ENCODE results near the gene CBR3. TPM values are rescaled to one million over a fixed set of nuclear protein-coding genes. Genes with fewer than 3 reads are reported as not detected.

Gene CBR3
- total and polyA plus RNA-seq, 2 of the 4 experiments (the other 2 are of a cell fraction) = 13.4 to 15.4 TPM

DNA sequence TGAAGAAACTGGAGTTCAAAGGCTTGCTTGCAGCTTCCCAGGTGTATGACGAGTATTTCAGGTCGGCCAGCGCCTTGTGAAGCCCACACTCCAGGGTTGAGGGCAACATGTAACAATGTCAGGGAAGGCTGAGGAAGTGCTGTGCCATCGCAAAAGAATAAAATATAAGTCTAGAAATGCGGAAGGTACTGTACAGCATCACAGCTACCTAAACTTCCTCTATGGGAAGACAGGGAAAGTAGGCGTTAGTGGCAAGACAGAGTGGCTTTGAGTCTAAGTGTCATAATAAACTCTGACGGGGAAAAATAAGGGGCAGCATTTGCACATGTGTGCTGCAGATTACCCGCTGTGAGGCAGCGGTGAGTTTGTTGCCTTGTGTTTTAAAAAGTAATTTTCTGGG lies 50.6 kb downstream of the CBR3 start:
- H3K27me3 ChIP-seq (ENCODE audit: control insufficient read depth, insufficient read depth, low read length) = no peaks in the 10 kb centered on the region
- H3K79me1 ChIP-seq (ENCODE audit: low read depth in 1 of 2, low read length in 2 of 2) = peaks cover 6 to 27% of the 10 kb centered on the region in 2 experiments
- H4K5ac ChIP-seq (ENCODE audit: low read depth, low read length) = no peak overlapping the region
- no peaks in the 10 kb centered on the region; the same call in 1 of the 2 replicates for H3K36me3 ChIP-seq (ENCODE audit: control insufficient read depth, insufficient read depth, low read length)
- H3K27ac ChIP-seq (ENCODE audit: insufficient read depth, low read length) = no peak overlapping the region
- TF ChIP-seq BHLHE40 (IDR thresholded peaks at IDR 0.05; ENCODE audit: low read depth, low read length) (no peak), RFX5 (IDR thresholded peaks at IDR 0.05; ENCODE audit: low read depth, low read length) (no peak), MXI1 (IDR thresholded peaks at IDR 0.05; ENCODE audit: borderline replicate concordance, low read depth, low read length) (no peak), RAD21 (IDR thresholded peaks at IDR 0.05; ENCODE audit: low read length) (no peak), RCOR1 (IDR thresholded peaks at IDR 0.05; ENCODE audit: insufficient replicate concordance, low read length) (no peak), MAZ (IDR thresholded peaks at IDR 0.05; ENCODE audit: borderline replicate concordance, low read depth, low read length) (no peak), MAFK (IDR thresholded peaks at IDR 0.05; ENCODE audit: low read depth, low read length) (no peak), FOS (IDR thresholded peaks at IDR 0.05; ENCODE audit: low read depth, low read length) (no peak), POLR2A (IDR thresholded peaks at IDR 0.05; ENCODE audit: low read depth, low read length) (no peak), SMC3 (IDR thresholded peaks at IDR 0.05; ENCODE audit: low read depth, low read length) (no peak), CHD1 (IDR thresholded peaks at IDR 0.05; ENCODE audit: low read depth, low read length) (no peak)
- TF ChIP-seq, protein P1, sequence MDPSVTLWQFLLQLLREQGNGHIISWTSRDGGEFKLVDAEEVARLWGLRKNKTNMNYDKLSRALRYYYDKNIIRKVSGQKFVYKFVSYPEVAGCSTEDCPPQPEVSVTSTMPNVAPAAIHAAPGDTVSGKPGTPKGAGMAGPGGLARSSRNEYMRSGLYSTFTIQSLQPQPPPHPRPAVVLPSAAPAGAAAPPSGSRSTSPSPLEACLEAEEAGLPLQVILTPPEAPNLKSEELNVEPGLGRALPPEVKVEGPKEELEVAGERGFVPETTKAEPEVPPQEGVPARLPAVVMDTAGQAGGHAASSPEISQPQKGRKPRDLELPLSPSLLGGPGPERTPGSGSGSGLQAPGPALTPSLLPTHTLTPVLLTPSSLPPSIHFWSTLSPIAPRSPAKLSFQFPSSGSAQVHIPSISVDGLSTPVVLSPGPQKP (IDR thresholded peaks at IDR 0.05; ENCODE audit: borderline replicate concordance, low read depth, low read length) = no peak
- TF ChIP-seq, protein P2, sequence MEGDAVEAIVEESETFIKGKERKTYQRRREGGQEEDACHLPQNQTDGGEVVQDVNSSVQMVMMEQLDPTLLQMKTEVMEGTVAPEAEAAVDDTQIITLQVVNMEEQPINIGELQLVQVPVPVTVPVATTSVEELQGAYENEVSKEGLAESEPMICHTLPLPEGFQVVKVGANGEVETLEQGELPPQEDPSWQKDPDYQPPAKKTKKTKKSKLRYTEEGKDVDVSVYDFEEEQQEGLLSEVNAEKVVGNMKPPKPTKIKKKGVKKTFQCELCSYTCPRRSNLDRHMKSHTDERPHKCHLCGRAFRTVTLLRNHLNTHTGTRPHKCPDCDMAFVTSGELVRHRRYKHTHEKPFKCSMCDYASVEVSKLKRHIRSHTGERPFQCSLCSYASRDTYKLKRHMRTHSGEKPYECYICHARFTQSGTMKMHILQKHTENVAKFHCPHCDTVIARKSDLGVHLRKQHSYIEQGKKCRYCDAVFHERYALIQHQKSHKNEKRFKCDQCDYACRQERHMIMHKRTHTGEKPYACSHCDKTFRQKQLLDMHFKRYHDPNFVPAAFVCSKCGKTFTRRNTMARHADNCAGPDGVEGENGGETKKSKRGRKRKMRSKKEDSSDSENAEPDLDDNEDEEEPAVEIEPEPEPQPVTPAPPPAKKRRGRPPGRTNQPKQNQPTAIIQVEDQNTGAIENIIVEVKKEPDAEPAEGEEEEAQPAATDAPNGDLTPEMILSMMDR (conservative IDR thresholded peaks at IDR 0.05; ENCODE audit: low read depth, low read length) = no peak
- H2AK5ac ChIP-seq (ENCODE audit: low read depth, low read length) = no peak overlapping the region
- ATAC-seq (ENCODE audit: low read depth) (no peak), DNase-seq (no peak)
- no peak overlapping the region for H3K4me3 ChIP-seq (ENCODE audit: insufficient read depth, low read depth, low read length)
- in situ Hi-C loops (cut with MboI; ENCODE audit: low sequenced_read_pairs) = no loop called here
- ChIA-PET POLR2A (ENCODE audit: unreplicated experiment) (no interaction called here), CTCF (interaction anchor here (1.0 kb wide), 1 partner anchor 78 kb away, joined by 4 read pairs; no protein-coding TSS in a partner anchor)
- H4K91ac ChIP-seq (ENCODE audit: insufficient read depth, low read depth, low read length) = no peak overlapping the region
- no peak overlapping the region for H3K4ac ChIP-seq (ENCODE audit: low read depth, low read length)
- BruUV-seq (replicated peaks) = no TSS peak
- intact Hi-C loops (cut with micrococcal nuclease) = no loop called here
- H3K56ac ChIP-seq (ENCODE audit: extremely low read depth, insufficient read depth, low read length) = no peak overlapping the region
- no peak overlapping the region for H3K23ac ChIP-seq (ENCODE audit: low read depth, low read length)
- H2BK20ac ChIP-seq (ENCODE audit: low read depth, low read length) = no peak overlapping the region
- no peak overlapping the region for H3K14ac ChIP-seq (replicated peaks; ENCODE audit: low read depth, low read length)
- H3K18ac ChIP-seq (ENCODE audit: low read depth, low read length) = no peak overlapping the region
- H3K4me2 ChIP-seq (ENCODE audit: low read depth, low read length) = no peak overlapping the region
- H2BK5ac ChIP-seq (ENCODE audit: low read depth, low read length, poor library complexity, severe bottlenecking) = no peak overlapping the region
- no peaks in the 10 kb centered on the region for H4K20me1 ChIP-seq (ENCODE audit: insufficient read depth, low read length)
- no peak overlapping the region for H4K8ac ChIP-seq (ENCODE audit: low read depth in 2 of 2, low read length in 2 of 2)
- H3K9me3 ChIP-seq (ENCODE audit: control insufficient read depth, insufficient read depth, low read length) = no peaks in the 10 kb centered on the region
- no peak overlapping the region for H3K9ac ChIP-seq (ENCODE audit: low read depth, low read length)
- H3K4me1 ChIP-seq (ENCODE audit: control insufficient read depth, insufficient read depth, low read length) = peaks cover 6% of the 10 kb centered on the region
- no peak overlapping the region for H2AFZ ChIP-seq (replicated peaks; ENCODE audit: low read length, poor library complexity)
- peaks cover 17% of the 10 kb centered on the region; the same call in 1 of the 2 replicates for H3K9me1 ChIP-seq (ENCODE audit: insufficient read depth, low read length)
- no peak overlapping the region for H2AK9ac ChIP-seq (replicated peaks; ENCODE audit: low read depth, low read length, poor library complexity)
- H2BK120ac ChIP-seq (ENCODE audit: low read depth, low read length) = no peak overlapping the region
- dilution Hi-C loops (cut with HindIII; ENCODE audit: low sequenced_read_pairs, unreplicated experiment) = no loop called here
- WGBS, 2 experiments (ENCODE audit: extremely low coverage in 2 of 2, insufficient read length in 1 of 2) = 92% methylated on average over 5 of the region's 9 CpGs; no CpG with 5 or more reads in 1 of the 2 experiments
- H2BK15ac ChIP-seq (ENCODE audit: low read depth, low read length) = no peak overlapping the region
